ENCODE measurements around the gene PIK3R2. TPM values are rescaled to one million over a fixed set of nuclear protein-coding genes. Genes with fewer than 3 reads are reported as not detected.

The PIK3R2 gene
- total RNA-seq, 1 experiment from 2014 or later = 37.6 TPM

GRCh38 chr19:18168673-18169381 is 15.9 kb downstream of the PIK3R2 start:
- H3K36me3 ChIP-seq (ENCODE audit: control insufficient read depth, insufficient read depth, low read length) = no peaks in the 10 kb centered on the region; the same call in 1 of the 2 replicates
- in situ Hi-C loops (cut with HindIII; ENCODE audit: low pct_unique_long_range_greater_than_20kb, low sequenced_read_pairs) = no loop called here
- no peaks in the 10 kb centered on the region for H3K27me3 ChIP-seq (ENCODE audit: control insufficient read depth, insufficient read depth, low read length)
- intact Hi-C loops (cut with micrococcal nuclease; ENCODE audit: unreplicated experiment) = loop anchor here (10.0 kb wide), 1 partner anchor 54 kb away; no protein-coding TSS in a partner anchor
- no peak for DNase-seq (ENCODE audit: low read depth, low spot score)
- no TSS peak for BruUV-seq (replicated peaks)
- no peaks in the 10 kb centered on the region for H3K9me3 ChIP-seq (ENCODE audit: control insufficient read depth, insufficient read depth, low read depth, low read length)
- H3K4me3 ChIP-seq (ENCODE audit: low read depth in 2 of 2, low read length in 2 of 2) = no peak overlapping the region
- POLR2A ChIA-PET = no interaction called here
- TF ChIP-seq POLR2AphosphoS5 (IDR thresholded peaks at IDR 0.05; ENCODE audit: low read depth, low read length) = no peak
- TF ChIP-seq, protein P1, sequence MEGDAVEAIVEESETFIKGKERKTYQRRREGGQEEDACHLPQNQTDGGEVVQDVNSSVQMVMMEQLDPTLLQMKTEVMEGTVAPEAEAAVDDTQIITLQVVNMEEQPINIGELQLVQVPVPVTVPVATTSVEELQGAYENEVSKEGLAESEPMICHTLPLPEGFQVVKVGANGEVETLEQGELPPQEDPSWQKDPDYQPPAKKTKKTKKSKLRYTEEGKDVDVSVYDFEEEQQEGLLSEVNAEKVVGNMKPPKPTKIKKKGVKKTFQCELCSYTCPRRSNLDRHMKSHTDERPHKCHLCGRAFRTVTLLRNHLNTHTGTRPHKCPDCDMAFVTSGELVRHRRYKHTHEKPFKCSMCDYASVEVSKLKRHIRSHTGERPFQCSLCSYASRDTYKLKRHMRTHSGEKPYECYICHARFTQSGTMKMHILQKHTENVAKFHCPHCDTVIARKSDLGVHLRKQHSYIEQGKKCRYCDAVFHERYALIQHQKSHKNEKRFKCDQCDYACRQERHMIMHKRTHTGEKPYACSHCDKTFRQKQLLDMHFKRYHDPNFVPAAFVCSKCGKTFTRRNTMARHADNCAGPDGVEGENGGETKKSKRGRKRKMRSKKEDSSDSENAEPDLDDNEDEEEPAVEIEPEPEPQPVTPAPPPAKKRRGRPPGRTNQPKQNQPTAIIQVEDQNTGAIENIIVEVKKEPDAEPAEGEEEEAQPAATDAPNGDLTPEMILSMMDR (IDR thresholded peaks at IDR 0.05) = no peak
- no peak for TF ChIP-seq REST (IDR thresholded peaks at IDR 0.05; ENCODE audit: insufficient read depth in 1 of 2, low read depth in 2 of 2, low read length in 1 of 2)
- no peak for TF ChIP-seq SIN3A (IDR thresholded peaks at IDR 0.05; ENCODE audit: borderline replicate concordance, insufficient read depth, low read depth, low read length)
- TF ChIP-seq TCF7L2 (IDR thresholded peaks at IDR 0.05; ENCODE audit: low read depth, low read length) = no peak
- peaks cover 3% of the 10 kb centered on the region; the same call in 1 of the 2 replicates for H3K4me1 ChIP-seq (ENCODE audit: control insufficient read depth, insufficient read depth, low read length)
- no peak overlapping the region for H3K27ac ChIP-seq (ENCODE audit: low read length)
- CTCF ChIA-PET = no interaction called here
- ATAC-seq = no peak

- Histone ChIP-seq H3K9me3 (ENCODE audit: control insufficient read depth, insufficient read depth, low read depth, low read length) (no peaks in the 10 kb centered on the region), H3K4me1 (ENCODE audit: control insufficient read depth, insufficient read depth, low read length) (peaks cover 6% of the 10 kb centered on the region; the same call in 1 of the 2 replicates), H3K27ac (ENCODE audit: low read length) (no peak overlapping the region), H3K4me3 (ENCODE audit: low read depth in 2 of 2, low read length in 2 of 2) (no peak overlapping the region), H3K36me3 (ENCODE audit: control insufficient read depth, insufficient read depth, low read length) (no peaks in the 10 kb centered on the region; the same call in 1 of the 2 replicates), H3K27me3 (ENCODE audit: control insufficient read depth, insufficient read depth, low read length) (no peaks in the 10 kb centered on the region)
- ATAC-seq (no peak), DNase-seq (ENCODE audit: low read depth, low spot score) (no peak)
- in situ Hi-C loops (cut with HindIII; ENCODE audit: low pct_unique_long_range_greater_than_20kb, low sequenced_read_pairs) (no loop called here), intact Hi-C loops (cut with micrococcal nuclease; ENCODE audit: unreplicated experiment) (no loop called here)
- TF ChIP-seq SIN3A (IDR thresholded peaks at IDR 0.05; ENCODE audit: borderline replicate concordance, insufficient read depth, low read depth, low read length) (no peak), REST (IDR thresholded peaks at IDR 0.05; ENCODE audit: insufficient read depth in 1 of 2, low read depth in 2 of 2, low read length in 1 of 2) (no peak), POLR2AphosphoS5 (IDR thresholded peaks at IDR 0.05; ENCODE audit: low read depth, low read length) (no peak), TCF7L2 (IDR thresholded peaks at IDR 0.05; ENCODE audit: low read depth, low read length) (no peak)
- TF ChIP-seq, protein P1 (IDR thresholded peaks at IDR 0.05) = no peak
- BruUV-seq (replicated peaks) = no TSS peak
- CTCF ChIA-PET = interaction anchor here (1.1 kb wide), 1 partner anchor 58 kb away, joined by 3 read pairs; no protein-coding TSS in a partner anchor
- POLR2A ChIA-PET = interaction anchor here (0.9 kb wide), 1 partner anchor 11 kb away, joined by 10 read pairs; no protein-coding TSS in a partner anchor
Observed at GRCh38 chr19:18170714-18171255, 17.8 kb downstream of the PIK3R2 start.

Data from Panc1 (cell line).